DOHH2 (cell line): Measurements from ENCODE around the gene LSAMP.

Experiments
- H3F3A ChIP-seq: fragments of 200-600 bp; sonication (generic), shearing (Covaris generic); 2 replicates; pipeline ENCODE4 v1.6.0; 2016; ENCODE audit warnings: antibody characterized with exemption, mild to moderate bottlenecking; ENCODE audit not compliant: control insufficient read depth, insufficient read depth
- H3K27ac ChIP-seq: fragments of 200-600 bp; sonication (generic); 2 replicates; pipeline ENCODE4 v1.5.1; 2014; ENCODE audit warnings: low read depth, mild to moderate bottlenecking, low read length, moderate library complexity
- H3K27me3 ChIP-seq: fragments of 200-600 bp; sonication (generic); 2 replicates; pipeline ENCODE4 v1.6.1; 2014; ENCODE audit warnings: mild to moderate bottlenecking, low read length, mixed read lengths; ENCODE audit not compliant: control insufficient read depth
- H3K36me3 ChIP-seq: fragments of 200-600 bp; sonication (generic); 2 replicates; pipeline ENCODE4 v1.6.1; 2014; ENCODE audit warnings: mild to moderate bottlenecking, low read length, moderate library complexity, mixed read lengths; ENCODE audit not compliant: control insufficient read depth
- H3K4me1 ChIP-seq: fragments of 200-600 bp; sonication (generic); 2 replicates; pipeline ENCODE4 v1.6.1; 2014; ENCODE audit warnings: mild to moderate bottlenecking, low read length, mixed read lengths; ENCODE audit not compliant: control insufficient read depth
- H3K4me2 ChIP-seq: fragments of 200-600 bp; sonication (generic); 2 replicates; pipeline ENCODE4 v1.6.0; 2014; ENCODE audit warnings: mild to moderate bottlenecking, low read length, moderate library complexity
- H3K4me3 ChIP-seq: fragments of 200-600 bp; sonication (generic); 2 replicates; pipeline ENCODE4 v1.5.1; 2014; ENCODE audit warnings: mild to moderate bottlenecking, low read length, mixed read lengths
- H3K79me2 ChIP-seq: fragments of 200-600 bp; sonication (generic); 2 replicates; pipeline ENCODE4 v1.6.1; 2014; ENCODE audit warnings: mild to moderate bottlenecking, low read length, mixed read lengths; ENCODE audit not compliant: control insufficient read depth
- H3K9me2 ChIP-seq: fragments of 200-600 bp; sonication (generic); replicated peaks from 2 replicates; pipeline ENCODE4 v1.6.1; 2014; ENCODE audit warnings: mild to moderate bottlenecking, low read length, mixed read lengths; ENCODE audit not compliant: control insufficient read depth
- H3K9me3 ChIP-seq: fragments of 200-600 bp; sonication (generic); 2 replicates; pipeline ENCODE4 v1.6.1; 2014; ENCODE audit warnings: antibody characterized with exemption, low read length, mixed read lengths; ENCODE audit not compliant: control insufficient read depth, insufficient read depth
- H4K20me1 ChIP-seq: fragments of 200-600 bp; sonication (generic); 2 replicates; pipeline ENCODE4 v1.6.0; 2014; ENCODE audit warnings: low read depth, mild to moderate bottlenecking, antibody characterized with exemption, low read length, moderate library complexity; ENCODE audit not compliant: control insufficient read depth, insufficient read depth
- CTCF ChIP-seq: fragments of 200-600 bp; sonication (generic); IDR thresholded peaks from one replicate; pipeline ENCODE4 v1.5.1; 2014; ENCODE audit warnings: antibody characterized with exemption, mild to moderate bottlenecking, low read depth, low read length; ENCODE audit not compliant: poor library complexity, severe bottlenecking
- EZH2phosphoT487 ChIP-seq: fragments of 200-600 bp; sonication (generic); IDR thresholded peaks from 2 replicates; pipeline ENCODE4 v1.6.1; 2017; ENCODE audit warnings: borderline replicate concordance, mild to moderate bottlenecking, antibody characterized with exemption, low read length, moderate library complexity, mixed read lengths

The LSAMP gene

GRCh38 chr3:115875460-115875859 lies 569.8 kb downstream of the LSAMP start:
- no peak for TF ChIP-seq CTCF
- TF ChIP-seq EZH2phosphoT487 = no peak
- H3K9me3 ChIP-seq = no peaks in the 10 kb centered on the region
- no peak overlapping the region for H3K4me2 ChIP-seq

GRCh38 chr3:115871735-115872134 lies 573.6 kb downstream of the LSAMP start:
- no peaks in the 10 kb centered on the region for H3K79me2 ChIP-seq
- TF ChIP-seq EZH2phosphoT487 = no peak
- TF ChIP-seq CTCF = no peak
- no peaks in the 10 kb centered on the region for H3F3A ChIP-seq
- H3K27me3 ChIP-seq = no peaks in the 10 kb centered on the region
- H3K27ac ChIP-seq = no peak overlapping the region
- no peaks in the 10 kb centered on the region for H3K36me3 ChIP-seq
- H3K4me1 ChIP-seq = no peaks in the 10 kb centered on the region
- no peaks in the 10 kb centered on the region for H4K20me1 ChIP-seq
- H3K9me2 ChIP-seq = no peaks in the 10 kb centered on the region
- no peak overlapping the region for H3K4me3 ChIP-seq
- H3K4me2 ChIP-seq = no peak overlapping the region
- H3K9me3 ChIP-seq = no peaks in the 10 kb centered on the region

More at GRCh38 chr3:115875460-115875859, 569.8 kb downstream of the LSAMP start:
- Histone ChIP-seq H3K36me3 (no peaks in the 10 kb centered on the region), H3K27me3 (no peaks in the 10 kb centered on the region), H3F3A (no peaks in the 10 kb centered on the region), H3K79me2 (no peaks in the 10 kb centered on the region), H3K4me3 (no peak overlapping the region), H3K27ac (no peak overlapping the region), H4K20me1 (no peaks in the 10 kb centered on the region), H3K9me2 (no peaks in the 10 kb centered on the region), H3K4me1 (no peaks in the 10 kb centered on the region)

- H3F3A ChIP-seq = no peaks in the 10 kb centered on the region
- H3K4me2 ChIP-seq = no peak overlapping the region
- no peaks in the 10 kb centered on the region for H3K27me3 ChIP-seq
- no peaks in the 10 kb centered on the region for H3K36me3 ChIP-seq
- H4K20me1 ChIP-seq = no peaks in the 10 kb centered on the region
- no peaks in the 10 kb centered on the region for H3K4me1 ChIP-seq
- no peaks in the 10 kb centered on the region for H3K9me3 ChIP-seq
- H3K4me3 ChIP-seq = no peak overlapping the region
- H3K9me2 ChIP-seq = no peaks in the 10 kb centered on the region
- TF ChIP-seq CTCF = no peak
- no peak for TF ChIP-seq EZH2phosphoT487
- no peaks in the 10 kb centered on the region for H3K79me2 ChIP-seq
- no peak overlapping the region for H3K27ac ChIP-seq
Observed at GRCh38 chr3:115864911-115865310, 580.4 kb downstream of the LSAMP start.

GRCh38 chr3:115862849-115863248 lies 582.4 kb downstream of the LSAMP start:
- H3F3A ChIP-seq = no peaks in the 10 kb centered on the region
- no peaks in the 10 kb centered on the region for H4K20me1 ChIP-seq
- no peaks in the 10 kb centered on the region for H3K4me1 ChIP-seq
- no peak overlapping the region for H3K4me3 ChIP-seq
- H3K27ac ChIP-seq = no peak overlapping the region
- no peaks in the 10 kb centered on the region for H3K9me3 ChIP-seq
- no peak for TF ChIP-seq EZH2phosphoT487
- no peak for TF ChIP-seq CTCF
- no peaks in the 10 kb centered on the region for H3K36me3 ChIP-seq
- no peaks in the 10 kb centered on the region for H3K9me2 ChIP-seq
- no peak overlapping the region for H3K4me2 ChIP-seq
- no peaks in the 10 kb centered on the region for H3K27me3 ChIP-seq
- no peaks in the 10 kb centered on the region for H3K79me2 ChIP-seq
